Activated T-cell treated with anti-CD3 and anti-CD28 coated beads for 4 hours (primary cell): ENCODE measurements around the gene LRRC58.

ENCODE experiments used
- DNase-seq: peaks from one replicate; pipeline ENCODE4 v3.0.0-alpha.2; 2020

Gene LRRC58

DNA sequence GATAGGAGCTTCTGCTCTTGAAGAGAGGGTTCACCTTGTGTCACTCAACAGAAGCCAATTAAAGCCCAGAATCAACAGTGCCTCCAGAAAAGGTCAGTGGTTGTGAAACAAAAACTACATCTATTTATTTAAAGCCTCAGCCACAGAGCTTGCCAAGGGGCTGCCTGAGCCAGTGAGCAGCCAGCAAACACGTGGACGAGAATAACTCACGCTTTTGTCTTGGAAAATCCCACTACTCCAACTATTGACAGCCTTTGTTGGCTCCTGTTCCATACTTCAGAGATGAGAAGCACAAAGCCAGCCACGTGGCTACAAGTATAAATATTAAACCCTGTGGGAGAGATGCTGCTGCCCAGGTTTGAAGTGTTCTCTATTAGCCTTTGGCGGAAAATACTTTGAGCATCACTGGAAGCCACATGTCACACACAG, 74.4 kb downstream of the LRRC58 start:
- DNase-seq, result no peak
